GM20000 (cell line): ENCODE results near the gene MTMR2.

ENCODE experiments used
- DNase-seq: peaks from one replicate; pipeline ENCODE4 v3.0.0; 2012; ENCODE audit warnings: low spot score
- TF ChIP-seq, protein P1 (sequence below): IDR thresholded peaks from 2 replicates; pipeline ENCODE4 v1.5.1; 2012; ENCODE audit warnings: mild to moderate bottlenecking, control low read depth; ENCODE audit errors: extremely low read depth, missing control alignments

The MTMR2 gene

DNA sequence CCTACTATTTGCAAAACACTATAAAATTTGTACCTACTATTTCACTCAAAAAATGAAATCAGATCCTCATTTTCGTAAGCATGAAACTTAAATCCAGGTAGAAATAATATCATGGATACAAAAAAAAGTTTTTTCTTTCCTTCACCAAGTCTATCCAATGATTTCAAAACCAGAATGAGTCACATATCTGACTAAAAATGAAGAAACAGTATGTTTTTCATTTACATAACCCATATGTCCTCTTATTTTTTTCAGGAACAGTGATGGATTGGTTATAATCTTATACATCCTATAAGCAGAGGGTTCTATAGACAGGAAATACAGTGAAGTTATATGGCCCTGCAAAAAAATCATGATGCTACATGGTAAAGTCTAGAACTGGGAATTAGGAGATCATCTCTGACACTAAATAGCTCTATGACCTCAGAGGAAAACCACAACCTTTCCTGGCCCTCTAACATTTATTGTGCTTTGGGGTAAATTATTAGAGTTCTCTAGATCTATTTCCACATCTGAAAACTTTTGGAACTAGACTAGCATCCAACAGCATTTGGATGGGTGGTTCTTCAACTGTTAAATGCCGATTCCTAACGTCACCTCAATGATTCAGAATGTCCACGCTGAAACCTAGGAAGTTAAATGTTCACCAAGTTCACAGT, 10.9 kb downstream of the MTMR2 start:
- DNase-seq, result no peak
- TF ChIP-seq, protein P1, sequence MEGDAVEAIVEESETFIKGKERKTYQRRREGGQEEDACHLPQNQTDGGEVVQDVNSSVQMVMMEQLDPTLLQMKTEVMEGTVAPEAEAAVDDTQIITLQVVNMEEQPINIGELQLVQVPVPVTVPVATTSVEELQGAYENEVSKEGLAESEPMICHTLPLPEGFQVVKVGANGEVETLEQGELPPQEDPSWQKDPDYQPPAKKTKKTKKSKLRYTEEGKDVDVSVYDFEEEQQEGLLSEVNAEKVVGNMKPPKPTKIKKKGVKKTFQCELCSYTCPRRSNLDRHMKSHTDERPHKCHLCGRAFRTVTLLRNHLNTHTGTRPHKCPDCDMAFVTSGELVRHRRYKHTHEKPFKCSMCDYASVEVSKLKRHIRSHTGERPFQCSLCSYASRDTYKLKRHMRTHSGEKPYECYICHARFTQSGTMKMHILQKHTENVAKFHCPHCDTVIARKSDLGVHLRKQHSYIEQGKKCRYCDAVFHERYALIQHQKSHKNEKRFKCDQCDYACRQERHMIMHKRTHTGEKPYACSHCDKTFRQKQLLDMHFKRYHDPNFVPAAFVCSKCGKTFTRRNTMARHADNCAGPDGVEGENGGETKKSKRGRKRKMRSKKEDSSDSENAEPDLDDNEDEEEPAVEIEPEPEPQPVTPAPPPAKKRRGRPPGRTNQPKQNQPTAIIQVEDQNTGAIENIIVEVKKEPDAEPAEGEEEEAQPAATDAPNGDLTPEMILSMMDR, result no peak

DNA sequence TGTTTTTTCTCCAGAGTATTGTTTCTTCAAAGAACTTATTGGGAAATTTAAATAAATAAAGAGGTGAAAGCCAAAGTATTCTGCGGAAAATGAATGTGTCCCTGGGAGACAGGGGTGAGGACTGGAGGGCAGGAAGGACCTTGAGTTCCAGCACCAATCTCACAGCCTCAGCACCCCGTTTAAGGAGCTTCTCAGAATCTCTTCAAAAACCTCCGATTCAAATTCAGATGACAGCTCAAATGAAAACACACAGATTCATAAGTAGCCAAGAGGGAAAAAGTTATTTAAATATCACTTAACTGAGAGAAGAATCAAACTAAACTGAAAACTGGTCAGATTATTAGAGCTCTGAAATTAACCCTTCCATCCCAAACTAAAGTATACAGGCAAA, 12.5 kb downstream of the MTMR2 start:
- TF ChIP-seq, protein P1, result no peak

DNA sequence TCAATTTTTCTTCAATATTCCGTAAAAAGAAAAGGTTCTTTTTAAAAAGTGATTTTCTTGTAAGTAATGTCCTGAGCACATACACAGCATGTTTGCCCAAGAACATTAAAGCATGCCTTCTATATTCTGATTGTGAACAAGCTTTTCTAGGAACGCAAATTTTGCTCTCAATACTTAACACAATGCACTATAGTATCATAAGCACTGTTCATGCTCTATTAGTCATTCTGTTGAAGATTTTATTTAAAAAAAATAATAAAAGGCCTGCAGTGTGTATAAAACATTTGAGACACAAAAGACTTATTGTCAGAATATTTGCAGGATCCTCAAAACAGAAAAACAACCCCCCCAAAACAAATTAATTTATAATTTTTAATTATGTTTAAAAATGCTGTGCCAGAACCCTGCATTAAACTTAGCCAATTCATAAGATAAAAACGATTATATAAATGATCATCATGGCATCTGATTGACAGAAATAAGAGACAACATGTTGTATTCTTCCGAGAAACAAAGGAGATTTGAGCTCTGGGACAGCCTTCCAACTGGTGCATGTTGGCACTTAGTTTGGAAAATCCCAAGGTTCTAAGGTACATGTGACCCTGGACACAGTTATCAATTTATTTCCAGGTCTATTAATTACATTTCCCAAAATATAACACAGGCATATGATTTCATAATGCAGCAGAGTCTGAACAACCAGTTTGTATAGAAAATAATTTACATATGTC, 13.1 kb downstream of the MTMR2 start:
- TF ChIP-seq, protein P1, result no peak
- no peak for DNase-seq

More for the DNA sequence above, 12.5 kb downstream of the MTMR2 start:
- DNase-seq, result no peak

- TF ChIP-seq, protein P1, result no peak
- DNase-seq, result no peak
Observed at GRCh38 chr11:95908826-95909225, 15.1 kb downstream of the MTMR2 start.

DNA sequence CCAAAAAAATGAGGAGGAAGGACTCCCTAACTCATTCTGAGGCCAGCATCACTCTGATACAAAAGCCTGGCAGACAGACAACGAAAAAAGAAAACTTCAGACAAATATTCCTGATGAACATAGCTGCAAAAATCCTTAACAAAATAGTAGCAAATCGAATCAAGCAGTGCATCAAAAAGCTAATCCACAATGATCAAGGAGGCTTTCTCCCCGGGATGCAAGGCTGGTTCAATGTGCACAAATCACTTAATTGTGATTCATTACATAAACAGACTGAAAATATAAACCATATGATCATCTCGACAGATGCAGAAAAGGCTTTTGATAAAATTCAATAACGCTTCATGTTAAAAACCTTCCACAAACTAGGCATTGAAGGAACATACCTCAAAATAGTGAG, 16.4 kb downstream of the MTMR2 start:
- TF ChIP-seq, protein P1, result no peak
- DNase-seq, result no peak

DNA sequence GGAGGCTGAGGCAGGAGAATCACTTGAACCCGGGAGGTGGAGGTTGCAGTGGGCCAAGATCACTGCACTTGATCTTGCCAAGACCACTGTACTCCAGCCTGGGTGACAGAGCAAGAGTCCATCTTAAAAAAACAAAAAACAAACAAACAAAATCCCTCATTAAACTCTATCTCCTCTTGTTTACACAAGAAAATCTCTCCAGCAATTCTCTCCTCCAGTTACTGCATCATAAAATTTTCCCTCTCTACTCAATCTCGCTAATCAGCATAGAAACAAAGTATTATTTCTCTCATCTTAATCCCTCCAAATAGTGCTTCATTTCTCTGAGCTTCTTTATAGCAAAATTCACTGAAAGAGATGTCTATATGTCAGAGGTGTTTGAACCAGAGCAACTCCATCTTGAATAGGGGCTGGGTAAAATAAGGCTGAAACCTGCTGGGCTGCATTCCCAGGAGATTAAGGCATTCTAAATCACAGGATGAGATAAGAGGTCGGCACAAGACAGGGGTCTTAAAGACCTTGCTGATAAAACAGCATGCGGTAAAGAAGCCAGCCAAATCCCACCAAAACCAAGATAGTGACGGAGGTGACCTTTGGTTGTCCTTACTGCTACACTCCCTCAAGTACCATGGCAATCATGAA, 19.8 kb downstream of the MTMR2 start:
- DNase-seq, result no peak
- TF ChIP-seq, protein P1, result no peak

GRCh38 chr11:95898782-95899181, 25.1 kb downstream of the MTMR2 start:
- TF ChIP-seq, protein P1, result no peak
- DNase-seq, result no peak
